Cardiac fibroblast (primary cell): Measurements from ENCODE around the gene GRAMD2B.

ENCODE experiments used
- DNase-seq, 2 donors: peaks; one replicate each; pipeline versions ENCODE4 v3.0.0 to v3.0.0-alpha.2; 2010; ENCODE audit warnings: low read depth in 2 of 2
- H3K4me3 ChIP-seq, 2 donors: replicated peaks in 1 of 2; 1 replicate in 1 of 2; 2 replicates in 1 of 2; pipeline ENCODE4 v1.5.1; 2011; ENCODE audit warnings: low read depth in 2 of 2, low read length in 2 of 2, mild to moderate bottlenecking in 2 of 2, moderate library complexity in 1 of 2
- TF ChIP-seq, protein P1 (sequence below): IDR thresholded peaks from one replicate; pipeline ENCODE4 v1.5.1; 2011; ENCODE audit warnings: low read depth, mild to moderate bottlenecking, low read length, inconsistent platforms

GRAMD2B gene

GRCh38 chr5:126525630-126526245 is 102.5 kb downstream of the GRAMD2B start:
- DNase-seq = peak; percentile 58 to 68
- no peak overlapping the region for H3K4me3 ChIP-seq
- TF ChIP-seq, protein P1, sequence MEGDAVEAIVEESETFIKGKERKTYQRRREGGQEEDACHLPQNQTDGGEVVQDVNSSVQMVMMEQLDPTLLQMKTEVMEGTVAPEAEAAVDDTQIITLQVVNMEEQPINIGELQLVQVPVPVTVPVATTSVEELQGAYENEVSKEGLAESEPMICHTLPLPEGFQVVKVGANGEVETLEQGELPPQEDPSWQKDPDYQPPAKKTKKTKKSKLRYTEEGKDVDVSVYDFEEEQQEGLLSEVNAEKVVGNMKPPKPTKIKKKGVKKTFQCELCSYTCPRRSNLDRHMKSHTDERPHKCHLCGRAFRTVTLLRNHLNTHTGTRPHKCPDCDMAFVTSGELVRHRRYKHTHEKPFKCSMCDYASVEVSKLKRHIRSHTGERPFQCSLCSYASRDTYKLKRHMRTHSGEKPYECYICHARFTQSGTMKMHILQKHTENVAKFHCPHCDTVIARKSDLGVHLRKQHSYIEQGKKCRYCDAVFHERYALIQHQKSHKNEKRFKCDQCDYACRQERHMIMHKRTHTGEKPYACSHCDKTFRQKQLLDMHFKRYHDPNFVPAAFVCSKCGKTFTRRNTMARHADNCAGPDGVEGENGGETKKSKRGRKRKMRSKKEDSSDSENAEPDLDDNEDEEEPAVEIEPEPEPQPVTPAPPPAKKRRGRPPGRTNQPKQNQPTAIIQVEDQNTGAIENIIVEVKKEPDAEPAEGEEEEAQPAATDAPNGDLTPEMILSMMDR = no peak

DNA sequence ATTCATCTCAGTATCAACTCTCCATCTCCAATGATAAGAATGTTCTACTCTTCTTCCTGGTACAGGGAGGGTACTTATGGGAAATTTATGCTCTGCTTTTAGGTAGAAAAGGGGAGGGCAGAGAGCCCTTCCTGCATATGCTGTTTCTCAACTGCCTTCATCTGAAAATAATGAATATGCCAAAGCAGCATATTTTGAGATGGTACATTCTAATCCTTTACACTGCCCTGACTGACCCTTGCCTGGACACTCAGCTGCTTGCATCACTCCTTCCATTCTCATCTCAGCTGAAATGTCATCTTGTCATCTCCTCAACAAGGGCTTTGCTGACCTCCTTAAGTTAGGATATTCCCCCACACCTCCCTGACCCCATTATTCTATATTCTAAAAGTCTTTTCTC is 103.3 kb downstream of the GRAMD2B start:
- no peak for DNase-seq
- TF ChIP-seq, protein P1 = no peak
- no peak overlapping the region for H3K4me3 ChIP-seq

- H3K4me3 ChIP-seq = no peak overlapping the region
- TF ChIP-seq, protein P1 = no peak
- DNase-seq = no peak
Measured at GRCh38 chr5:126527158-126527557, 103.9 kb downstream of the GRAMD2B start.

DNA sequence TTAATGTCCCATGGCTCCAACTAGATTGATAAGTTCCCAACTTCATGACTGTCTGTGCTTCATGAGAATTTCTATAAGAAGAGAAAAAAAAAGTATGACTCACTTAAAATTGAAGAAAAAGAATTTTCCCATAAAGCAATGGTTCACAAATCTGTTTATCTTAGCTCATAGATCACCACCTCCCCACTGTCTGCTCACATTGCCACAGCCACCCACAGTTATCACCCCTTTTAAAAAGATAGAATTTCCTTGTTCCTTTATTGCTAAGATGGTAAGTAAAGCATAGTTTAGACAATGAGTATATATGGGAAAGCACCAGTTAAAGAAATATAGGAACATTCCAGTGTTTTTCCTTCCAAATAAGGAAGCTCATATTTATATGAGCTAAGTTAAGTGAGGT is 104.7 kb downstream of the GRAMD2B start:
- DNase-seq = peak in 1 of 2 donors; percentile 70
- TF ChIP-seq, protein P1 = no peak
- no peak overlapping the region for H3K4me3 ChIP-seq

- peak; percentile 43 to 66 for DNase-seq
- TF ChIP-seq, protein P1 = no peak
- no peak overlapping the region for H3K4me3 ChIP-seq
Measured at GRCh38 chr5:126531543-126532120, 108.4 kb downstream of the GRAMD2B start.

DNA sequence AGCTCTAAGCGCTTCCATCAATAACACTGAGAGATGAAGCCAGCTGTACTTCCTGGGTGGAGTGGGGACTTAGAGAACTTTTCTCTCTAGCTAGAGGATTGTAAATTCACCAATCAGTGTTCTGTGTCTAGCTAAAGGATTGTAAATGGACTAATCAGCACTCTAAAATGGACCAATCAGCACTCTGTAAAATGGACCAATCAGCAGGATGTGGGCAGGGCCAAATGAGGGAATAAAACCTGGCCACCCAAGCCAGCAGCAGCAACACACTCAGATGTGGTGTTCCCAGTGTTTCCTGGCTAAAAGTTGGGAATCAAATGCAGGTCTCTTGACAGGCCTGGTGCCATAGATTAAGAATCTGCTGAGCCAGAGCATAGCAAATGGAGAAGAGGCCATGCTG is 111.3 kb downstream of the GRAMD2B start:
- TF ChIP-seq, protein P1 = no peak
- H3K4me3 ChIP-seq = no peak overlapping the region
- no peak for DNase-seq
